RPMI8226 (cell line): Measurements from ENCODE around the gene DACT2.
"Not testable (repeated sequence)": the region's sequence is repeated elsewhere in the genome, so short reads cannot be mapped to it uniquely, and the experiment has no call there.

Experiments used
- DNase-seq: peaks from one replicate; pipeline ENCODE4 v3.0.0-alpha.2; 2015

DACT2 gene

DNA sequence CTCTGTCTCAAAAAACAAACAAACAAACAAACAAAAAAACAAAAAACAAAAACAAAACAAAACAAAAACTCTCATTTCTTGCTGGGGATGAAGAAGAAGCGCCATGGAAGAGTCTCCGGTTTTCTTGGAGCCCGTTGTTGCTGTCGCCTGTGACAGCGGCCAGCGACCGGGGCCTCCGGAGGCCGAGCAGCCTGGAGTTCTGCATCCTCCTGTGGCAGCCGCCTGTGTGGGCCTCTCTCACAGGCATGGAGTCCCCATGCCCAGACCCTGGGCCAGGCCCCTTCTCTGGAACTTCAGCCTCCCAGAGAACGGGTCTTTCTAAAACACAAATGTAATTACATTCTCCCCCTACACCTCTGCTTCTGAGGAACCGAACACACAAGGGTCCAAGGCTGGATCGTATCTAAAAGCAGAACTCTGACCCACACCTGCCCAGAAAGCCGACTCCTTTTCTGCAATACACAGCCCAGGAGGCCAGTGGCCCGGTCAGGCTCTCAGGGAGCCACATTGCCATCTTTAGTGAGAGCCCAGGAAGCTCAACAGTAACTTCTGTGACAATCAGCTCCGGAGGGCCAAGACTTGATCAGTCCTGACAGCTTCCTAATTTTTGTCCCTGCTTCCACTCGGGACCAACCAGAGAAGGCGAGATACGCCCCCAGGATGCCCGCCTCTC lies 18.5 kb downstream of the DACT2 start:
- DNase-seq, result no peak

DNA sequence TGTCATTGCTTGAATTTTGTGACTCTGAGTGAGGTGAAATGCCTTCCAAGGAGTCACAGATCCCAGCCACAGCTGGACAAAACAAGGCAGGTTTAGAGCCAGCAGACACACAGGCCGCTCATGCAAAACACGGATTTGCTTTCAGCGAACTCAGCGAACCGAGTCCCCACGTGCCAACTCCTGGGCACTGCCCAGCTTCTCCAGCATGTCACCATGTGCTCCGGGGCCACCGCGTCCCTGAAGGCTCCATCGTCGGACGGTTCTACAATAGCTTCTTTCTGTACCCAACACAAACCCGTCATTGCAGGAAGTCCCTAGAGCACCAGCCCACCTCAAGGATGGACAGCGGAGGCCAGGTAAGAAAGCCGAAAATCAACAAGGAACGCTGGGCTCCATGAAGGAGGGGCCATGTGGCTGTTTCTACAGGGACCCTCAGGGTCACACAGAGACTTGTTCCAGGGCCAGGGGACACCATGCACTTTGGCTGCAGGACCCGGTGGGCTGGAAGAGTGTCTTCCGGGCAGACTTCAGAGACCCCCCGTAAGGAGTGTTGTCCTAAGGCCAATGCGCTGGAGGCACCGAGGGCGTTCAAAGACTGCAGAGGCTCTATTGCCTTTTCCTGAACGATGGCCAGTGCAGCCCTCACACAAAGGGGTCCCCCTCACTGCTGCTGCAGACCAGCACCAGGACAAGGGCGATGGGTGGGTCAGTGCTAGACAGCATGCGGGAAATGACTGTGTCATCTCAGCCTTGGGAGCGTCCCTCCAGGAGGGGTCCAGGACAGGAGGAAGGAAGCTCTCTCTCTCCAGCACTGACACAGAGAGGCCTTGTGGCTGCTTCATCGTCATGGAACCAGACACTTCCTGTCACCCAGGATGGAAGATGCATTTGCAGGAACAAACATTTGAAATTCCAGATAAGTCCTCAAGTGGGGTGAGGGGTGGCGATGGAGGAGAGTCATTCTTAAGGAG lies 19.8 kb downstream of the DACT2 start:
- DNase-seq, result no peak

DNA sequence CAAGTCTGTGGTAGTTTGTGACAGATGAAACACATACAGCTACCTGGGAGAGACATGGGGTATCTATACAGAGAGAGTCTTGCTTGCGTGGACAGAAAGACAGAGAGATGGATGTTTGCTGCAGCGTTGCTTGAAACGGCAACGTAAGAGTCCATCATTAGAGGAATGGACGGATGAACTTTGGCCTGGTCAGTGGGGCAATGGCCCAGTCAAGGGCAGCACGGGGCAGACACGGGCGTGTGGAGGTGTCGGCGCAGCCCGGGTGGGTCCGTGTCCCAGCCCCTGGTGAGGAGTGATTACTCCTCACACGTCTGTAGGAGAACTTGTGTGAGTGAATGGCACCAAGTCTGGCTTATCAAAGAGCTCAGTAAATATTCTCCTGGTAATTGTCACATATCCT lies 21.9 kb downstream of the DACT2 start:
- no peak for DNase-seq

- no peak for DNase-seq
These were observed 24.7 kb downstream of the DACT2 start for GRCh38 chr6:168294901-168295300.

- DNase-seq, result no peak
These were observed 25.7 kb downstream of the DACT2 start for GRCh38 chr6:168293636-168294530.

DNA sequence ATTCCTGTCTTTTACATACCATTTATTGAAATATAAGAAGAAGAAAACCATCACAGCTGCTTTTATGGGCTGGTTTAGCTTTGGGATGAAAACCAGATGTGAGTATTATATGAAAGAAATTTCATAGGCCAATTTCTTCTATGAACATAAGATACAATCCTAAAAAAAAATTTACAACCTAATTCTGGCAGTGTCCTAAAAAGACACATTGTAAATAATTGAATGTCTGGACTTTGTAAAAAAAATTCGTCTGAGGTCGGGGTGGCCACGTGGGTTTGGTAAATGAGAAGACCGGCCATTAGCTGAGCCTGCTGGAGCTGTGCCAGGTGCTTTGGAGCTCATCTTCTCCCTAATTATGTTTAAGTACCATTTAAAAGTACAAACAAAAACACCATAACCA lies 26.8 kb downstream of the DACT2 start:
- DNase-seq, result no peak

DNA sequence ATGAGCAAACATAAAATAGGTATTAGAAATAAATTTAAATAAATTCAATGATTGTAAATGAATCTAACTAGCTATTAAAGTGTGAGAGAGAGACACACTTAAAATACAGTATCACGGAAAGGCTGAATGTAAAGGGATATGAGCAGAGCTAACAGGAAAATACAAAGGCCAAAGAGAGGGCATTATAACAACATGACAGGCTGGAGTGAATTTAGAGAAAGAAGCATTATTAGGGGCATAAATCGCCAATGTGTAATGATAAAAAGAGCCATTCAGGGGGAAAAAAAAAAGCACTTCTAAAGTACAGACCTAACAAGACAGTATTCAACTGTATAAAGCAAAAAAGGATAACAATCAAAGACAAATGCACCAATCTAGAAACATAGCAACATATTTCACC lies 28.1 kb downstream of the DACT2 start:
- DNase-seq, result no peak

GRCh38 chr6:168290095-168290494 lies 29.5 kb downstream of the DACT2 start:
- no peak for DNase-seq

- no peak for DNase-seq
These were observed 30.0 kb downstream of the DACT2 start for GRCh38 chr6:168289571-168289962.

DNA sequence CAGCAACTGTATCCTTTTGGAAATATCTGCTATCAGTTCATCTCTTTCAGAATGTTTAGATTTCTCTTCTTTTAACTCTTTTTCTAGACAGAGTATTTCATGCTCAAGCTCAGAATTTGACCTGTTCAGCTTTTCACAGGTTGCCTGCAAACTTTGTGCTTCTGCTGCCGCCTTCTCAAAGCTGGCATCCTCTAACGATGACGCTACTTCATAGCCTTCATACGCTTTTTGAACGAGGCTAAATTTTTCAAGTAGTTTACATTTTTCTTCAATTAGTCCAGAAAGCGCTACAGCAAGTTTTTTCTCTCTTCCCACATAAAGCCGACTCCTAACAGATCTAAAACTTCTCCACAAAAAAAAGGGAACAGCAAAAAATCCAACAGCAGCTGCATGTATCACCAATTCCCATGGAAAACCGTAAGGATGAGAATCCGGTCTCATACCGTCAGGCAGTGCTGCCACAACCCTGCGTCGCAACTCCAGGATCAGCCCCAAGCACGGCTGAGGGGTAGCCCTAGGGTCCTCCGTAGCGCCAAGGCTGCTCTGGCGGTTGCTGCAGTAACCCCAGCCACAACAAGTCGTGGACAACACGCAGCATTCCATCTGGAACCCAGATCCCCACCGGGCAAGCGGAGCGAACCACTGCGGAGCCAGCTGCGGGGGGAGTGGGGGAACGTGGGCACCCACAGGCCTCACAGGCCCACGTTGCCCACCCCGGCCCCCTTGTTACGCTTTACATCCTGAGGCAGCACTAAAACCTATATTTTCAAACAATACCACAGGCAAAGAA lies 30.6 kb downstream of the DACT2 start:
- no peak for DNase-seq

DNA sequence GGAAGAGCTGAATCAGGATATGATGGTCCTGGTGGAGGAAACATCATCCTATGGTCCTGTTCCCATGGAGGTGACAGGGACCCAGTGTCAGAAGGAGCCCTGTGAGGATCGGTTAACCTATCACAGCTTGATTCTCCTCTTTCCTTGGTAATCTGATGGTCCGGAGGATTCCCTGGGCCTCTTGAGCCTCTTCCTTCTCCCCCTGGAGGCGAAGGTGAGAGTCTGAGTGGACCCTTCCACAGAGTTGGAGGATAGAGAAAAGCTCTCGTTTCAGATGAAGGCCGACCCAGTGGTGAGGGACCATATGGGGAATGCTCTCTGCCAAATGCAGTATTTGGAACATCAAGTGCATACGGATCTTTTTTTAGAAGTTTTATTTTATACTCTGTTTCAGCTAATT lies 32.1 kb downstream of the DACT2 start:
- not testable (repeated sequence) for DNase-seq

GRCh38 chr6:168286771-168287446 lies 32.7 kb downstream of the DACT2 start:
- not testable (repeated sequence) for DNase-seq

- DNase-seq, result no peak
These were observed 33.5 kb downstream of the DACT2 start for GRCh38 chr6:168286116-168286515.

DNA sequence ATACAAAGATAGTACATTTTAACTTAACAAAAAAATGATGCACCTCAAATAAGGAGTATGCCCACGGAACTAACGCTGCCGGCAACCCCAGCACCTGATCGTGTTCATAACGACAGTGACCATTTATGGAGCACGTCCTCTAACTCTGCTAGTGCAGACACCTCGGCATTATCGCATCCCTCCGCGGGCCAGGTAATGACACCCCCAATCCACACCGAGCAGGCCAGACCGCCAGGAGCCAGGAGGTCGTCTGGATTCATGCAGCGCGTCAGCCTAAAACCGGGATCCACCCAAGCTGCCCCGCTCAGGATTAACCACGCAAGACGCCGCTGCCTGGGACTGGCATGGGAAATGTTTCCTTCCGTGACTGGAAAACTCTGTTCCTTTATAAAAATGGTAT lies 34.1 kb downstream of the DACT2 start:
- no peak for DNase-seq

DNA sequence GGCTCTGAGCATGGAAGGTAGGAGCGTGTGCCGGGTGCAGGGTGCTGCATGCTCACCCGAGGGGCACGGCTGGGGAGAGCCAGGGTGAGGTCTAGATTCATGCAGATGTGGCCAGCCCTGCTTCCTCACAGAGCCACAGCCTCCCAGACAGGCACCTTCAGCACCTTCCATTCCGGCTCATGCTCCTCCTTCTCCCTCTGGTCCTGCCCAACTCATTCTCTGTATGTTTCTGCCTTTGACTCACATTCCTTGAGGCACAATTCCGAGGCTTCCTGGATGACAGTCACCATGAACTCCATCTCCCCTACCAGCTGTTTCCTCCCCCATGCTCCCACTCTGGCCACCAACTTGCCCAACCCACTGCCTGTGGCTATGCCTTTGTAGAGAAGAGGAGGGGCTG lies 35.4 kb downstream of the DACT2 start:
- DNase-seq, result no peak

DNA sequence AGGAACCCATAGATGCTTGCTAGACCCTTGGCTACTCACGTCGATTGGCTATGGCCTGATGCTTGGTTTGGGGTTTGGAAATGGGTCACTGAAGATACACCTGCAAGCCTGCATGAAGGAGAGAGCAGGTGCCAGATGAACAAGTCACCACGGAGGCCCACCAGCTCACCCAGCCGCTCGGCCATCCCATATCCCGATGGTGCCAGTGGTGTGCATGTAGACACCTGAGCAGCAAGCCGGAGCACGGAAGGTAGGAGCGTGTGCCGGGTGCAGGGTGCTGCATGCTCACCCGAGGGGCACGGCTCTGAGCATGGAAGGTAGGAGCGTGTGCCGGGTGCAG lies 35.9 kb downstream of the DACT2 start:
- no peak for DNase-seq

DNA sequence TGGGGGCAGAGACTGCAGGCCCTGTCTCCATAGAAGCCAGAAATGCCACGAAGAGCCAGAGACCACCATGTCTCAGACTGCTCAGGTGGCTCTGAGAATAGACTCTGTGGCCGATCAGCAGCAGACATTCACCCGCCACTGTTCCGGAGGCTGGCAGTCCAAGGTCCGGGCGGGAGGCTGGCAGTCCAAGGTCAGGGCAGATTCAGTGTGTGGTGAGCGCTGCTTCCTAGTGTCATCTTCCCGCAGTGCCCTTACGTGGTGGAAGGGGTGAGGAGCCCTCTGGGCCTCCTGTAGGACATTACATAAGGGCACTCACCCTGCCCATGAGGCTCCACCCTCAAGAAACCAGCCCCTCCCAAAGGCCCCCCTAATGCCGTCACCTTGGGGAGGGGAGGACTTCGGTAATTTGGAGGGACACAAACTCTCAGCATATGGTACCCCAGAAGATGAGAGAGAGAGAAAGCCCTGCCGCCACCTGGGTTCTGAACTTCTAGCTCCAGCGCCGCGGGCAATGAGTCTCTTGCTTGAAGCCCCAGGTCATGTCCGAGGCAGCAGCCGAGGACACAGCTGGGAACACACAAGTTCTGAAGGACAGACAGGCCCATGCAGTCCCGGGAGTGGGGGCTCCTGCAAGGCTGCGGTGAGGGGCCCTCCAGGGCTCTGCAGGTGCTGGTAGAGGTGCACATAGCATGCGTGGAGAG lies 36.4 kb downstream of the DACT2 start:
- DNase-seq, result no peak

DNA sequence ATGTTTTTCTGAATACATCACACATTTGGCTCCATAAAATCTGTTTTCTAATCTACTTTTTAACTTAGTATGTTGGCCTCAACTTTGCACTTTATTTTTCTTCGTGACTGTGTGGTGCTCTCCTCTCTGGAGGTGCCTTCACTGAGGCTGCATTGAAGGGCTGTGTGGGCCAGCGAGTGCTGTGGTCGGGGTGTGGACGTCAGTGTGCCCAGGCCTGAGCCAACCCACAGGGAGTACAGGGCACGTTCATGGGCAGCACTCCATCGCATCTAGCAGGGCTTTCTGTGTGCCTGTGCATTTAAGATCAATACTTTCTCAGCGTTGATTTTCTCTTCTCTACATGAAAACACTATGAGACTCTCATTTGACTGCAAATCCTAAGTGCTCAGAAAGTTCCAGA lies 37.8 kb downstream of the DACT2 start:
- DNase-seq, result no peak

- not testable (repeated sequence) for DNase-seq
These were observed 38.3 kb downstream of the DACT2 start for GRCh38 chr6:168281314-168281713.

GRCh38 chr6:168280899-168281245 lies 38.7 kb downstream of the DACT2 start:
- DNase-seq, result no peak
